Neural cell (in vitro differentiated cells): ENCODE measurements around the gene ACTG1. TPM values are rescaled to one million over a fixed set of nuclear protein-coding genes. Genes with fewer than 3 reads are reported as not detected.

ENCODE experiments used
- H2AFZ ChIP-seq: fragments of 200-600, 300-800 bp; sonication (generic), shearing (Covaris generic); 2 replicates; pipeline ENCODE4 v1.6.0; 2014; ENCODE audit warnings: low read depth, mild to moderate bottlenecking, antibody characterized with exemption, low read length, moderate library complexity
- H3F3A ChIP-seq: fragments of 200-600 bp; shearing (Covaris generic); 2 replicates; pipeline ENCODE4 v1.6.1; 2016; ENCODE audit warnings: mild to moderate bottlenecking, moderate library complexity, mixed read lengths, antibody characterized with exemption, low read length; ENCODE audit not compliant: insufficient read depth, poor library complexity, severe bottlenecking
- H3K27ac ChIP-seq: fragments of 200-600, 300-800 bp; sonication (generic), shearing (Covaris generic); 2 replicates; pipeline ENCODE4 v1.5.1; 2014; ENCODE audit warnings: mild to moderate bottlenecking, low read length, moderate library complexity
- H3K27me3 ChIP-seq: fragments of 300-800, 200-600 bp; sonication (generic), shearing (Covaris generic); 2 replicates; pipeline ENCODE4 v1.6.0; 2014; ENCODE audit warnings: mild to moderate bottlenecking, low read depth, low read length, moderate library complexity; ENCODE audit not compliant: insufficient read depth
- H3K36me3 ChIP-seq: fragments of 300-800, 200-600 bp; sonication (generic), shearing (Covaris generic); 2 replicates; pipeline ENCODE4 v1.5.1; 2014; ENCODE audit warnings: mild to moderate bottlenecking, antibody characterized with exemption, low read length, moderate library complexity; ENCODE audit not compliant: insufficient read depth
- H3K4me2 ChIP-seq: fragments of 300-800, 200-600 bp; sonication (generic), shearing (Covaris generic); 2 replicates; pipeline ENCODE4 v1.6.0; 2014; ENCODE audit warnings: mild to moderate bottlenecking, low read length
- H3K4me3 ChIP-seq: fragments of 300-800, 200-600 bp; sonication (generic), shearing (Covaris generic); 2 replicates; pipeline ENCODE4 v1.5.1; 2014; ENCODE audit warnings: mild to moderate bottlenecking, low read length, moderate library complexity
- H3K79me2 ChIP-seq: fragments of 200-600 bp; shearing (Covaris generic); replicated peaks from 2 replicates; pipeline ENCODE4 v1.6.0; 2014; ENCODE audit warnings: mild to moderate bottlenecking, low read length, moderate library complexity; ENCODE audit not compliant: insufficient read depth
- H3K9ac ChIP-seq: fragments of 300-800, 200-600 bp; sonication (generic), shearing (Covaris generic); 2 replicates; pipeline ENCODE4 v1.6.1; 2016; ENCODE audit warnings: mild to moderate bottlenecking, low read length, mixed read lengths
- H3K9me2 ChIP-seq: fragments of 200-600 bp; shearing (Covaris generic); 2 replicates; pipeline ENCODE4 v1.6.1; 2016; ENCODE audit warnings: mild to moderate bottlenecking, low read length, mixed read lengths; ENCODE audit not compliant: insufficient read depth
- H3K9me3 ChIP-seq: fragments of 200-600, 300-800 bp; sonication (generic), shearing (Covaris generic); 2 replicates; pipeline ENCODE4 v1.6.1; 2016; ENCODE audit warnings: mild to moderate bottlenecking, mixed run types, low read length, moderate library complexity, mixed read lengths
- H4K20me1 ChIP-seq: fragments of 200-600 bp; shearing (Covaris generic); 2 replicates; pipeline ENCODE4 v1.6.1; 2016; ENCODE audit warnings: mild to moderate bottlenecking, mixed run types; ENCODE audit not compliant: insufficient read depth
- EZH2 ChIP-seq: fragments of 200-600, 300-800 bp; shearing (Covaris generic), sonication (generic); IDR thresholded peaks from 2 replicates; pipeline ENCODE4 v1.6.1; 2014; ENCODE audit warnings: antibody characterized with exemption, low read length, borderline replicate concordance, mild to moderate bottlenecking; ENCODE audit not compliant: insufficient read depth, poor library complexity, severe bottlenecking
- MXI1 ChIP-seq: fragments of 450-650 bp; conservative IDR thresholded peaks from 2 replicates; pipeline ENCODE4 v1.6.1; 2014; ENCODE audit warnings: antibody characterized with exemption, mild to moderate bottlenecking; ENCODE audit not compliant: poor library complexity, severe bottlenecking
- POLR2AphosphoS5 ChIP-seq: IDR thresholded peaks from 2 replicates; pipeline ENCODE4 v1.6.1; 2012
- SMC3 ChIP-seq: fragments of 450-650 bp; conservative IDR thresholded peaks from 2 replicates; pipeline ENCODE4 v1.6.1; 2014; ENCODE audit warnings: antibody characterized with exemption, mild to moderate bottlenecking, moderate library complexity; ENCODE audit not compliant: poor library complexity
- polyA plus RNA-seq: library from polyadenylated mRNA; depleted of rRNA; stranded (reverse); fragments of >200 nt; gene quantifications from 2 replicates; pipeline ENCODE4 v1.2.3, GENCODE V29; 2014
- TF ChIP-seq, protein P1 (sequence below): IDR thresholded peaks from 2 replicates; pipeline ENCODE4 v1.6.1; 2012; ENCODE audit warnings: borderline replicate concordance

The ACTG1 gene
- polyA plus RNA-seq, 1 donor from 2014 or later: 9,187 TPM

DNA sequence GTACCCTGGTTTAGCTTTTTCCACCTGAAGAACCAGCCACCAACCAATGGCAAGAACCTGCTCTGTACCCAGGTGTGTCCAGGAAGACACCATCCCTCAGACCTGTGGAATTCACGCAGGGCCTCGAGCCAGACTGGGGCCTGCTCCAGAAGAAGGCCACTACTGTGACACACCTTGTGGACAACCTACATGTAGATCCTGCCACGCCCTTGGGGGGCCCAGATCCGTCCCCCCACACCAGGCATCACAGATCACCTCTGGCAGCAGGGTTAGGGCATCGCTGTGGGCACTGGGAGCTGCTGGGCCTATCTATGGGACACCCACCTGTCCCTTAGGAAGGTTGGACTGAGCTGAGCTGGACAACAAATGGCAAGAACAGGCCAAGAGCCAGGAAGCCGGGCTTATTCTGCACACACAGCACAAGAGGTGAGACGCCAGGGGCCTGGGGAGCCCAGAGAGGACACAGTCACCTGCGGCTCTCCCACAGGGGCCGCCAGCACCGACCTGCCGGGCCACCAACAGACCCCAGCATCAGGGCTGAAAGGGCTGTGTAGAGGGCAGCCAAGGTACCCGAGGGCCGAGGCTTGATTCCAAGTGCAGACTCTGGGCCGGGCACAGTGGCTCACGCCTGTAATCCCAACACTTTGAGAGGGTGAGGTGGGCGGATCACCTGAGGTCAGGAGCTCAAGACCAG is 31.8 kb upstream of the ACTG1 start:
- Histone ChIP-seq H3K9ac (no peak overlapping the region), H3K79me2 (no peaks in the 10 kb centered on the region), H2AFZ (no peak overlapping the region), H3K27ac (no peak overlapping the region), H3K27me3 (no peaks in the 10 kb centered on the region), H3K9me3 (no peaks in the 10 kb centered on the region), H3K4me2 (no peak overlapping the region), H3K4me3 (no peak overlapping the region), H4K20me1 (no peaks in the 10 kb centered on the region), H3F3A (no peaks in the 10 kb centered on the region), H3K9me2 (no peaks in the 10 kb centered on the region), H3K36me3 (no peaks in the 10 kb centered on the region)
- TF ChIP-seq, protein P1, sequence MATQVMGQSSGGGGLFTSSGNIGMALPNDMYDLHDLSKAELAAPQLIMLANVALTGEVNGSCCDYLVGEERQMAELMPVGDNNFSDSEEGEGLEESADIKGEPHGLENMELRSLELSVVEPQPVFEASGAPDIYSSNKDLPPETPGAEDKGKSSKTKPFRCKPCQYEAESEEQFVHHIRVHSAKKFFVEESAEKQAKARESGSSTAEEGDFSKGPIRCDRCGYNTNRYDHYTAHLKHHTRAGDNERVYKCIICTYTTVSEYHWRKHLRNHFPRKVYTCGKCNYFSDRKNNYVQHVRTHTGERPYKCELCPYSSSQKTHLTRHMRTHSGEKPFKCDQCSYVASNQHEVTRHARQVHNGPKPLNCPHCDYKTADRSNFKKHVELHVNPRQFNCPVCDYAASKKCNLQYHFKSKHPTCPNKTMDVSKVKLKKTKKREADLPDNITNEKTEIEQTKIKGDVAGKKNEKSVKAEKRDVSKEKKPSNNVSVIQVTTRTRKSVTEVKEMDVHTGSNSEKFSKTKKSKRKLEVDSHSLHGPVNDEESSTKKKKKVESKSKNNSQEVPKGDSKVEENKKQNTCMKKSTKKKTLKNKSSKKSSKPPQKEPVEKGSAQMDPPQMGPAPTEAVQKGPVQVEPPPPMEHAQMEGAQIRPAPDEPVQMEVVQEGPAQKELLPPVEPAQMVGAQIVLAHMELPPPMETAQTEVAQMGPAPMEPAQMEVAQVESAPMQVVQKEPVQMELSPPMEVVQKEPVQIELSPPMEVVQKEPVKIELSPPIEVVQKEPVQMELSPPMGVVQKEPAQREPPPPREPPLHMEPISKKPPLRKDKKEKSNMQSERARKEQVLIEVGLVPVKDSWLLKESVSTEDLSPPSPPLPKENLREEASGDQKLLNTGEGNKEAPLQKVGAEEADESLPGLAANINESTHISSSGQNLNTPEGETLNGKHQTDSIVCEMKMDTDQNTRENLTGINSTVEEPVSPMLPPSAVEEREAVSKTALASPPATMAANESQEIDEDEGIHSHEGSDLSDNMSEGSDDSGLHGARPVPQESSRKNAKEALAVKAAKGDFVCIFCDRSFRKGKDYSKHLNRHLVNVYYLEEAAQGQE: no peak
- TF ChIP-seq POLR2AphosphoS5 (no peak), EZH2 (no peak), MXI1 (no peak), SMC3 (no peak)

DNA sequence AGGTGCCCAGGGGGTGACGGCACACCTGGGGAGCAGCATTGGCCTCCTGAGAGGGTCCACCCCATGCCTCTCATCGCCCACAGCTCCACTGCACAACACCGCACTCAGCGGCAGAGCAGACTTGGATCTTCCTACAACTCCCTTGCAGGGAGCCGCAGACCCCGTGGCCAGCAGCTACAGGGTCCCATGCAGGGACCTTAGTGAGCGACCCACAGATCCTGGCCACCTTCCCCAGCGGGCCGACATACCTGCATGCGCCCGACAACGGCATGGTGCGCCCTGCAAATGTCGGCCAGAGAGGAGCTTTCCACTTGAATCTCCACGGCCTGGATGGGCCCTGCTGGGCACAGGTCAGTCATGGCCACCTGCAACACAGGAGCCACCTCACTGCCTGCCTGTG is 31.2 kb upstream of the ACTG1 start:
- TF ChIP-seq SMC3: no peak
- Histone ChIP-seq H3K9me2 (no peaks in the 10 kb centered on the region), H3K9ac (no peak overlapping the region), H3K79me2 (no peaks in the 10 kb centered on the region), H3K27me3 (no peaks in the 10 kb centered on the region), H3F3A (no peaks in the 10 kb centered on the region), H3K4me2 (no peak overlapping the region), H3K9me3 (no peaks in the 10 kb centered on the region), H3K4me3 (no peak overlapping the region), H4K20me1 (no peaks in the 10 kb centered on the region), H2AFZ (no peak overlapping the region), H3K36me3 (no peaks in the 10 kb centered on the region), H3K27ac (no peak overlapping the region)

DNA sequence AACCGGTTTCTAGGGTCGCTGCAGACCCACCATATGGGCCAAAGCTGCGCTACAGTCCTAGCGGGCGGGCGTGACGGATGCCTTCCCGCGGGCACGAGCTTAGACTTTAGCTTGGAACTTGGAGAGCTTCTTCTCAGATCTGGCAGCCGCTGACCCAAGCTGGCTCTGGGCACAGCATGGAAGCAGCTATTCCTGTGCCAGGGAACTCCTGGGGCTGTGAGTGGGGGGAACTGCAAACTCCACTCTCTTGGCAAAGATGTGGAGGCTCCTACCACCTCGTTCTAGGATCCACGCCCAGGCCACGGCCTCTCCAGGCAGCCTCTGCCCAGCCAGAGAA is 30.7 kb upstream of the ACTG1 start:
- Histone ChIP-seq H3K27ac (no peak overlapping the region), H3K9me2 (no peaks in the 10 kb centered on the region), H3K27me3 (no peaks in the 10 kb centered on the region), H3K9ac (no peak overlapping the region), H3F3A (no peaks in the 10 kb centered on the region), H3K4me3 (no peak overlapping the region), H2AFZ (no peak overlapping the region), H3K79me2 (no peaks in the 10 kb centered on the region), H4K20me1 (no peaks in the 10 kb centered on the region), H3K9me3 (no peaks in the 10 kb centered on the region), H3K4me2 (no peak overlapping the region), H3K36me3 (no peaks in the 10 kb centered on the region)
- TF ChIP-seq SMC3: no peak
- TF ChIP-seq, protein P1: no peak
- TF ChIP-seq POLR2AphosphoS5: no peak
